HG03196 (cell line): ENCODE data around the gene EXOSC3.
"Not testable (repeated sequence)": the region's sequence is repeated elsewhere in the genome, so short reads cannot be mapped to it uniquely, and the experiment has no call there.

Experiments
- ATAC-seq: cut with Tn5 transposase; IDR thresholded peaks from one replicate; pipeline ENCODE4 v1.9.1; 2021; ENCODE audit not compliant: unreplicated experiment

Gene EXOSC3

GRCh38 chr9:37784616-37785483, at the start of gene EXOSC3:
Gene EXOSC3, minus strand, starts transcription at chr9:37785064. Its CDS starts 20 bp downstream, at chr9:37785044.
- peak; percentile 82 for ATAC-seq

GRCh38 chr9:37827483-37828165, 42.8 kb upstream of the EXOSC3 start:
- ATAC-seq: no peak

GRCh38 chr9:37825174-37825573, 40.3 kb upstream of the EXOSC3 start:
- ATAC-seq: not testable (repeated sequence)

GRCh38 chr9:37820142-37820541, 35.3 kb upstream of the EXOSC3 start:
- no peak for ATAC-seq

GRCh38 chr9:37818849-37819248, 34.0 kb upstream of the EXOSC3 start:
- ATAC-seq: no peak

GRCh38 chr9:37812773-37813379, 28.0 kb upstream of the EXOSC3 start:
- ATAC-seq: no peak

- no peak for ATAC-seq
Observed at GRCh38 chr9:37811906-37812476, 27.1 kb upstream of the EXOSC3 start.

GRCh38 chr9:37809676-37810075, 24.8 kb upstream of the EXOSC3 start:
- not testable (repeated sequence) for ATAC-seq

GRCh38 chr9:37806271-37806670, 21.4 kb upstream of the EXOSC3 start:
- ATAC-seq: no peak

GRCh38 chr9:37801959-37802711, 17.3 kb upstream of the EXOSC3 start:
- ATAC-seq: no peak

GRCh38 chr9:37801287-37801850, 16.5 kb upstream of the EXOSC3 start:
- peak; percentile 50 for ATAC-seq

- peak; percentile 62 for ATAC-seq
Observed at GRCh38 chr9:37800631-37801286, 15.9 kb upstream of the EXOSC3 start, which contains the start of gene DCAF10. Gene DCAF10, plus strand, starts transcription at chr9:37800797. Its CDS starts 70 bp downstream, at chr9:37800867.

- ATAC-seq: no peak
Observed at GRCh38 chr9:37798677-37799076, 13.8 kb upstream of the EXOSC3 start.

- ATAC-seq: no peak
Observed at GRCh38 chr9:37796232-37796631, 11.4 kb upstream of the EXOSC3 start.

- ATAC-seq: no peak
Observed at GRCh38 chr9:37792122-37792521, 7.3 kb upstream of the EXOSC3 start.

- ATAC-seq: no peak
Observed at GRCh38 chr9:37790096-37790495, 5.2 kb upstream of the EXOSC3 start.

GRCh38 chr9:37788332-37788731, 3.5 kb upstream of the EXOSC3 start:
- ATAC-seq: no peak

- ATAC-seq: no peak
Observed at GRCh38 chr9:37787059-37787458, 2.2 kb upstream of the EXOSC3 start.

- no peak for ATAC-seq
Observed at GRCh38 chr9:37784291-37784615, 611 bp downstream of the EXOSC3 start.

GRCh38 chr9:37778534-37778933, 6.3 kb downstream of the EXOSC3 start:
- ATAC-seq: no peak
